ENCODE results near the gene FAM228A.
"Not testable (repeated sequence)": the region's sequence is repeated elsewhere in the genome, so short reads cannot be mapped to it uniquely, and the experiment has no call there.

The FAM228A gene

DNA sequence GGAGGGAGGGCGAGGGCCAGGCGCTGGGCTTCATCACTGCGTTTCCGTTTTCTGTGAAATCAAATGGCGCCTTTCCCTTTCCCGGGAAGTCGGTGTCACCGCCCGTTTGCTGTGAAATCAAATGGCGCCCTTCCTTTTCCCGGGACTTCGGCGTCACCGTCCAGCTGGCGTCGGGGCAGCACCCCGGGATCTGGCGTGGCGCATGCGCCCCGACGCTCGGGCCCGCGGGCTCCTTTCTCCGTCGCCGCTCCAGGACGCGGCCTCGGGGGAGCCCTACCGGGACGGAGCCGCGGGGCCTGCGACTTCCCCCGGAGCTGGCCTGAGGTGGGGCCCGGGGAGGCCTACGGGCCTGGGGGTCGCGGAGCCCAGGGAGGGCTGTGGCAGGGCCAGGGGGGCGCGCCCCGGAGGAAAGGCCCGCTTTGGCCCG lies at the start of gene FAM228A:
Gene FAM228A, plus strand, starts transcription at position 203 of the 427 bp plus-strand sequence. CDS start 428 bp downstream, outside the sequence.
- no peak for DNase-seq

DNA sequence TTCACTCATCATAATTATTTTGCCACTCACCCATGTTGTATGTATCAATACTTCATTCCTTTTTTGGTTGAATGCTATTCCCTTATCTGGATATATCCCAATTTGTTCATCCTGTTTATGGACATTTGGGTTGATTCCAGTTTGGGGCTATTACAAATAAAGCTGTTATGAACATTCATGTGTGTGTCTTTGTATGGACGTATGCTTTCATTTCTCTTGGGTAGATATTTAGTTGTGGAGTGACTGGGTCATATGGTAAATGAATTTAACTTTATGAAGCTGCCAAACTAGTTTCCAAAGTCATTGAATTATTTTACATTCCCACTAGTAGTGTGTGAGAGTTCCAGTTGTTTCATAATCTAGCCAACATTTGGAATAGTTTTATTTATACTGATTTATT lies 48.9 kb upstream of the FAM228A start:
- no peak for DNase-seq

DNA sequence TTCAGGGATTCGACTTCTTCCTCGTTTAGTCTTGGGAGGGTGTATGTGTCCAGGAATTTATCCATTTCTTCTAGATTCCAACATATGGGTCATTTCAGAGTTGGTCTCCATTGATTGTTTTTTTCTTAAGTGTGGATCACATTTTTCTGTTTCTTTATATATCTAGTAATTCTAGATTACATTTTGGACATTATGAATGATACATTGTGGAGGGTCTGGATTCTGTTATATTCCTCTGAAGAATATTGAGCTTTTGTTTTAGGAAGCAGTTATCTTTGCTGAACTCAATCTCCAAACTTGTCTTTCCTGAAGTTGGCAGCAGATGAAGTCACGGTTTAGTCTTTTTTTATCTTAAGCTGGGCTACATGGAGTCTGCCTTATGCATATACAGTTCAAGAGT lies 42.3 kb upstream of the FAM228A start:
- no peak for DNase-seq

DNA sequence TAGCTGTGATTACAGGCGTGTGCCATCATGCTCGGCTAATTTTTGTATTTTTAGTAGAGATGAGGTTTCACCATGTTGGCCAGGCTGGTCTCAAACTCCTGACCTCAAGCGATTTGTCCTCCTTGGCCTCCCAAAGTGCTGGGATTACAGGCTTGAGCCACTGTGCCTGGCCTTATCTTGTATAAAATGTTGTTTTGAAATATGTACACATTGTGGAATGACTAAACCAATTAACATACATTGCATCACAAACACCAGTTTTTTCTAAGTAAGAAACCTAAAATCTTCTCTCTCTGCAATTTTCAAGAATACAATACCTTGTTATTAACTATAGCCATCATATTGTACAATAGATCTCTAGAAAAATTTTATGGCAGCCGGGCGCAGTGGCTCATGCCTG lies 34.5 kb upstream of the FAM228A start:
- DNase-seq: not testable (repeated sequence)

DNA sequence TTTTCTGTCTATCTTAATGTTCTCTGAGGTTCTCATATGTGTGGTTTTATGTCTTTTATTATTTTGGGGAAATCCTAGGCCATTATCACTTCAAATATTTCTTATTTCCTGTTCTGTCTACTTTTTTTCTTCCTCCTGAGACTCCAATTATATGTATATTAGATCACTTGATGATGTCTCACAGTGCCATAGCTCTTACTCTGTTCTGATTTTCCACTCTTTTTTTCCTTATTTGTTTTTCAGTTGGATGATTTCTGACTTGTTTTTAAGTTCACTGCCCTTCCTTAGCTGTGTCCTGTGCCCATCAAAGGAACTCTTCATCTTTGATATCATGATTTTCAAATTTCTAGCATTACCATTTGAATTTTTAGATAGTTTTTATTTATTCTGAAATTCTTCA lies 27.5 kb upstream of the FAM228A start:
- DNase-seq: no peak

DNA sequence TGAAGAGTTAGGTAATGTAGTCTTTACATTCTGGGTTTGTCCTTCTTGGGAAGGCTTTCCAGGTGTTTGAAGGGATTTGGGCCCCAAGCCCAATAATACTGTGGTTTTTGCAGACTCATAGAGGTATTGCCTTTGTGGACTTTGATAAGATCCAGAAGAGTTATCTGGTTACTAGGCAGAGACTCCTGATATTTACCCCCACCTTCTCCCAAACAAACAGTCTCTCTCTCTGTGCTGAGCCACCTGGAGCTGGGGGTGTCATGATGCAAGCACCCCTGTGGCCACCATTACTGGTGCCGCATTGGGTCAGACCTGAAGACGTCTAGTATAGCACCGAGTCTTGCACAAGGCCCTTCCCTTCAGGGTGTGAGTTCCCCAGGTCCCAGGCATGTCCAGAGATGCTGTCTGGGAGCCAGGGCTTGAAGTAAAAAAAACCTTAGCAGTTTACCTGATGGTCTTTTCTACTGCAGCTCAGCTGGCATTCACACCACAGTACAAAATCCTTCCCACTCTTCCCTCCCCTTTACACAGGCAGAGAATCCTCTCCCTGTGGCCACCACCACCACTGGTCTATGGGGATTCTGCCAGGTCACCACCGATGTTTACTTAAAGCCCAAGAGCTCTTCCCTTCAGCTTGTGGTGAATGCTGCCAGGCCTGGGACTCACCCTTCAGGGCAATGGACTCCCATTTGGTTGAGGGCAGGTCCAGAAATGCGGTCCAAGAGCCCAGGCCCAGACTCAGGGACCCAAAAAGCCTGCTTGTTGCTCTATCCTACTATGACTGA lies 22.2 kb upstream of the FAM228A start:
- DNase-seq: no peak

DNA sequence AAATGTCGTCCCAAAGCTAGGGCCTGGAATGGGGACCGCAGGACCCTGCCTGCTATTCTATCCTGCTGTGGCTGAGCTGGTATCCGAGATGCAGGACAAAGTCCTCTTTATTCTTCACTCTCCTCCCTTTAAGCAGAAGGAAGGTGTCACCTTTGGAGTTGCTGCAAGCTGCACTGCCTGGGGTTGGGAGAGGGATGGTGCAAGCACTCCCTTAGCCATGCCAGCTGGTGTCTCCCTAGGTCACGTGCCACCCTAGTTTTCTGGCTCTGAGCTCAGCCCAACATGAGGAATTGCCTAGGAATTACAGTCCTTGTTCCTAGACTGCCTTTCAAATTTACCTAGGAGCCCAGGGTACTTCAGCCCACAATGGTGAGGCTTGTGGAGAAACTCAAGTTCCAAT lies 21.4 kb upstream of the FAM228A start:
- no peak for DNase-seq

DNA sequence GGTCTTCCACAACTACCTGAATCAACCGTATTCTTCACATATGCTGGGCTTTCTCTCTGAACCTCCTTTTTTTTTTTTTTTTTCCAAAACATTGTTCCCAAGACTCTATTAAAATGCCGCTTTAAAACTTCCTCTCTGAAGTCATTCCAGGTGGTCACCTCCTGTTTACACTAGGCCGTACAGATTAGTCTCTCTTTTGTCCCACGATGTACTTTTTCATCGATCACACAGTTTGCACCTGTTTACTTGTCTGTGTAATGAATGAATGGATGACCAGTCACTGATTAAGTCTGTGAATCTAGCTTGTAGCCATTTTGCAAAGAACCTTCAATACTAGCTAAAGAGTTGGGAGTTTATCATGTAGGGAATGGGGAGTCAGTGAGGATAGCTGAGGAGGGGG lies 16.7 kb upstream of the FAM228A start:
- DNase-seq: no peak

DNA sequence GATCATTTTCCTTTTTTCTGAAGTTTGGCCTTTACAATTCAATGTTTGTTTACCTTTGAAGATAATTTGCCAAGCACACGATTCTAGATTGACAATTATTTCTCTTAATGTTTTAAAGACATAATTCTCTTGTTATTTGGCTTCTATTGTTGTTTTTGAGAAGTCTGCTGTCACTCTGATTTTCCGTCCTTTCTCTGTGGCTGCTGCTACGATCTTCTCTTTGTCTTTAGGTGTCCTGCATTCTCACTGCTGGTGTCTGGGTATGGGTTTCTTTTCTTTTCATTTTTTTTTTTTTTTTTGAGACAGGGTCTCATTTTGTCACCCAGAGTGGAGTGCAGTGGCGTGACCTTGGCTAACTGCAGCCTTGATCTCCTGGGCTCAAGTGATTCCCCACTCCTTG lies 15.1 kb upstream of the FAM228A start:
- no peak for DNase-seq

DNA sequence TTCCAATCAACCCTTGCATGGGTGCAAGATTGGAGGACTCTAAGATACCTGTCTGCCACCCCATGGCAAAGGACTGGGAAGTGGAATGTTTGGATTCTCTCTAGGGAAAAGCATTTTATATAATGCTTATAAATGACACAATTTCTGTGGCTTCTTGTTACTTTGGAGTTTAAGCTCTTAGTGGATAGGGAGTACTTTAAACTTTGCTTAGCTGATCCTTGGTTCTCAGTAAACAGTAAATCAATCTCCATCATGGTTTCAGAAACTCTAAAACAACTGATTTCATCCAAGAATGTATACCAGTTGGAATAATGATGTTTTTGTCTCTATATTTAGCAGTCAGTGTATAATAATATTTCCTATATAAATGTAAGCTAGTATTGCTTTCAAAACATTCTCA lies 14.1 kb upstream of the FAM228A start:
- no peak for DNase-seq

DNA sequence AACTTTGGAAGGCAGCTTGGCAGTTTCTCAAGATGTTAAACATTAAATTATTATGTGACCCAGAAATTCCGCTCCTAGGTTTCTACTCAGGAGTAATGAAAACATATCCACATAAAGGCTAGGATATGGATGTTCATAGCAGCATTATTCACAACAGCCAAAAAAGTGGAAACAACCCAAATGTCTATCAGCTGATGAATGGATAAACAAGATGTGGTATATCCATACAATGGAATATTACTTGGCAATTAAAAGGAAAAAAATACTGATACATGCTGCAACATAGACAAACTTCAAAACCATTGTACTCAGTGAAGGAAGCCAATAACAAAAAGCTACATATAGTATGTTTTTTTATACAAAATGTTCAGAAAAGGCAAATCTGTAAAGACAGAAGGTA lies 12.4 kb upstream of the FAM228A start:
- DNase-seq: no peak

DNA sequence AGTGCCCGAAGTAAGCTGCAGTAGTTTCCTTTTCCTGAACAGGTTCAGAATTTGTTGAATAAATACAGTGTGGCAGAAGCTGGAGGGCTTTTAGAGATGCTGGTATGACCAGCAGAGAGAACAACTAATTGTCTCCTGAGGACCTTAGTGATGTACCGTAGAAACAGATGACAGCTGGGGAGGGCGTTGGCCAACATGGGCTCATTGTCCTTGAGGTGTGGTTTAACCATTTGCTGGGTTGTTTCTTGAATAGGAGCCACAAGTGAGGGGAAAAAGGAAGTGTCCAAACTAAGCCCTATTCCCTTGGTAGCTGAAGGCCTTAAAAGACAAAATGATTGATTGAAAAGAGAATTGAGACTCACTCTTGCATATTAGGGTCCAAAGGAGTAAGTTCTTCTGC lies 11.7 kb upstream of the FAM228A start:
- no peak for DNase-seq

DNA sequence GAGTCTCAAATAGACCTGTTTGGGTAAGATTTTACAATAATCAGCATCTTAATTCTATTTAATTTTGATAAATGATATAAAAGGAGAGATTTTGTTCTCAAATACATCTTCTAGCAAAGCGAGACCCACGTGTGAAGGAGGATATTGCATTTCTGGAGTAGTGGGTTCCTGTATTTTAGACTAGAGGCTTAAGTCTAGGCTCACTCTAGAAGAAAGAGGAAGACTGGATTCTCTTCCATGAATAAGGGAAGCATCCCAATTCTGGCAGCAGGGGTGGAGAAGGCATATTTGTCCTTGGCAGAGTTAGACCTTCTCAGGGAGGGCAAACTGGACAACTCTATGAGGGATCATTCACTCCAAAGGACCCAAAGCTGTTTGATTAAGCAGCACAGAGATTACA lies 11.3 kb upstream of the FAM228A start:
- no peak for DNase-seq

DNA sequence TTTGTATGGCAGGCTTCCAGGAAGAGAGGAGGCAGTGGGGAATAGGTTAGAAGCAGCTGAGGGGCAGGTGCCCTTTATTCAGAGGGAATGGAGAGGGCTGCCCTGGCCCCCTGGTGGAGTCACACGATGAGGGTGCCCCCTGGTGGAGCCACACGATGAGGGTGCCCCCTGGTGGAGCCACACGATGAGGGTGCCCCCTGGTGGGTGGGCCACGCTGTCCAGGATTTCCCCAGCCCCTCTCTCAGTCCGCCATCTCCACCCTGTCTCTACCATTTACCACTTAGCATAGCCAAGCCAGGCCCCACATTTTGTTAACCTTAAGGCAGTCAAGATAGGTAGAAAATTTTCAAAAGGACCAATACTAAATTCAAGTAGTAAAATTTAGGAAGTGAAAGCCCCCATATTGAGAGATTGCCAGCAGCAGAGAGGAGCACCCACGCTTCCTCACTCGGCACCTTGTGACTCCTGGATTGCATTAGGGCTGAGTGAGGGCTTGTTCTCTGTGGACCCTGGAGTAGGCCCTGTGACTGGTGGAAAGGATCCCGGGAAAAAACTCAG lies 10.4 kb upstream of the FAM228A start:
- DNase-seq: peak in 1 of 2 donors; percentile 28

DNA sequence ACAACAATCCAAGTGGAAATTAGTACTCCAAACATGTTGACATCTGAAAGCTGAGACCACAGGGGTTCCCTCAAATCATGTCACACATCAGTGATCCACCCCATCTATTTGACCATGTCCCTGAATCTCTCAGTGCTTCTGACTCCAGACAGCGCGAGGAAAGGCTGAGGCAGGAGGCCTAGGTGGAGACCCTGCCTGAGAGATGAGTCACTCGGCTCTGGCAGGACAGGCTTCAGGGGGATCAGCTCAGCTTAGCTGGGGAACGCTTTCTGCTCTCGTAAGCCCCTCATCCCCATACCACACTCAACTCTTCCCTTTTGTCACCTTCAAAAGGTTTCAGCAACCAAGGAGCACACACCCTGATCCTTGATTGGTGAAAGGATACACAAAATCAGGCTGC lies 5.8 kb upstream of the FAM228A start:
- no peak for DNase-seq

DNA sequence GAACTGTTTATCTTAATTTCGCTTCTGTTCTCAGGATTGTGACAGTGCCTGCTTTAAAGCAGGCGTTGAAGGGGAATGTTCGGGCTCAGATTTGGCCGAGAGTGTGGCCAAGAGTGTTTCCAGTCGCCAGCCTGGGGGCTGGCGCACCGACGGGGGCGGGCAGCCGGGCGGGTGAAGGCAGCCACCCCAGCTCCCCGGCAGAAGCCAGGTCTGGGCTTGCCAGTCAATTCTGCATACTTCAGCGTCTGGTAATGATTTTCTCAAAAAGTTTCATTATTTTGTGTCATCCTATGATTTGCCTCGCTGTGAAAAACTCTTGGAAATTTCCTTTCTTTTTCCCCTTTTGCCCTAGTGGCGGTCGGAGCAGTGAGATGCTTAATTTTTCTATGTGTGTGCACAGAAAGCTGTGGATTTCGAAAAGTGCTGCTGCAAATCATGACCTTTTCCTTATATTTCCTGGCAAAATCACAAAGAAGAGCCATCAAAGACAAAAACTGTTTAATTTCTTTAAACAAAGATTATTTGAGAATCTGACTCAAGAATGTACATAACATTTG lies 856 bp downstream of the FAM228A start:
- DNase-seq: no peak

DNA sequence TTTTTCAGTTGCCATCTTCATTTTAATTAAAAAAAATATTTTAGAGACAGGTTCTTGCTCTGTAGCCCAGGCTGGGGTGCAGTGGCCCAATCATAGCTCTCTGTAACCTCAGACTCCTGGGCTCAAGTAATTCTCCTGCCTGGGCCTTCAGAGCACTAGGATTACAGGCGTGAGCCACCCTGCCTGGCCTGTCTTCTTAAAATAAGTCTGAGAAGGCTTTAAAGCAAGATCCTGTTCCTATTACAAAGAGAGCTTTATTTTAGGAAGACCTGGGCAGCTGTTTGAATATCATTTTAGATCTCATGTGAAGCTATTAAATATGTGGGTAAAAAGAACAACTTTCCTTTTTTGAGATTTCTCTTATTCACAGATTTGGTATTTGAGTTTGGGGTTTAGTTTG lies 1.5 kb downstream of the FAM228A start:
- no peak for DNase-seq

DNA sequence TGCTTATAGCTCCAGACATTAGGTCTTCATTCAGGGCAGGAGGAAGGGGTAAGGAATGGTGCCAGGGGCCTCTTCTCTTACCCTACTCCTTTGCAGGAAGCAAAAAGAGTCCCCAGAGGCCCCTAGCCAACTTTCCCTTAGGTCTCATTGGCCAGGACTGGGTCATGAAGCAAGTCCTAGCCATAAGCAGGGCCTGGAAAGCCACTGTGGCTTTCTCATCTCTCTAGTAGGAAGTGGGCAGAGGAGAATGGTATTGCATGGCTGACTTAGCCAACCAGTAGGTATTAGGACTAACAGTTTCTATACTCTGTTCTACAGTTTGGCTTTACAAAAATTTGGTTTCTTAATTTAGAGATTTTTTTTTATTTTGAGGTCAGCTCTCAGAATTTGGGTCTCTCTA lies 4.8 kb downstream of the FAM228A start:
- DNase-seq: no peak

DNA sequence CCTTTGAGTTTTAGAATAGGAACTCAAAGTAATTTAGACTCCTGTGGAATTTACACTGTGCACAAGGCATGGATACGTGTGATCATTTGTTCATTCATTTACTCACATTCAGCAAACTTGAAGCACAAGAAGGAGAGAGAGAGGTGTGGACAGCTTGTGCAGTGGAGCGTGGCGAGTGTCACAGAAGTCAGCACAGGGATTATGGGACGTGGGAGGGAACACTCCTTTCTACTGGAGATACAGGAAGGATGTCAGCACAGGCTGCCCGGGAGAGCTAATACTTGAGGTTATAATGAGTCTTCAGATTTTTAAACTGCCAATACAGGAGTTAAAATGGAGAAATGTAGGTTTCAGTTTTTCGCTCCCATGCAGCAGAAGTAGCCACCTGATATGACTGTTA lies 7.0 kb downstream of the FAM228A start:
- DNase-seq: no peak

DNA sequence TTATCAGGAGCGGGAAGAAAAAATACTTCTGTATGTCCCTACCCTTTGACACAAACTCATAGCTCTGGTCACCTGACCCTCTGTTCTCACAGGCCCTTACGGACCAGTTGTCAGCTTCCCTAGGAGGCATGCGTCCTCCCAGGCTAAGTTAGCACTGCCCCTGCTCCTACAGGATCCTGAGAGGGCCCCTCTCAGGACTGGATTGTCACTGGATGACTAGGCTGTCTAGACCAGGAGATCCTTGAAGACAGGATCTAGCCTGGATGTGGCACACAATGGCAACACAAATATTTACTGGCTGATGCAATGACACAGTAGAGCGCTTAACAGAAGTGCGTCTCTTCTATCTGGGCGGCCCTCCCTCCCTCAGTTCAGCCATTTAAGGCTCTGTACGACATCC lies 7.7 kb downstream of the FAM228A start:
- DNase-seq: no peak

DNA sequence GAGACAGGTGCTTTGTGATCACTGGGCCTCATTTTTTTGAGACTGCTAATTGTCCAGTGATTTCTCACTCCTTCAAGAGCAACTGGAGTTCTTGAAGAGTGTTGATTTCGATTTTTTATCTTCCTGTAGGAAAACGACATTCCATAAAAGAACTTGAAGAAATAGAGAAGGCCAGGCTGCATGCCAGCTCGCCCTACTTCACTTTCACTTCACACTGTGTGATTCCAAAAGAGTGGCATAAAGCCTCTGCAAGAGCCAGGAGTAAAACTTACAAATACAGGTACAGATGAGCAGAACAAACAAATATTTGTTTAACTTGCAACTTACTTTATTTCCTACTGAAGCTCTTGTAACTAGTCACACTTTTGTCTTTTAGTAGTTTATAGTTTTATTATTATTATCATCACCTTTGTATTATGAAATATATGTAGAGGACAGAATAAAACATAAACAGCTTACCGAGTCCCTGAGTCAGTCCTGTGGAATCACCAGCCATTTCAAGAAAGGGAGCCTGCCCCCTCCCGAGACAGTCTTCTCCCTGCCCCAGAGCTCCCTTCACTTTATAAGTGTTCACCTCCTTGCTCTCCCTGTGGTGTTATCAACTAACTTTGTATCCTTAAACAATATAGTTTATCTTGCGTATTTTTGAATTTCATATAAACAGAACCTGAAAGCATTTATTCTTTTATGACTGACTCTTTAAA lies 8.7 kb downstream of the FAM228A start:
- no peak for DNase-seq

DNA sequence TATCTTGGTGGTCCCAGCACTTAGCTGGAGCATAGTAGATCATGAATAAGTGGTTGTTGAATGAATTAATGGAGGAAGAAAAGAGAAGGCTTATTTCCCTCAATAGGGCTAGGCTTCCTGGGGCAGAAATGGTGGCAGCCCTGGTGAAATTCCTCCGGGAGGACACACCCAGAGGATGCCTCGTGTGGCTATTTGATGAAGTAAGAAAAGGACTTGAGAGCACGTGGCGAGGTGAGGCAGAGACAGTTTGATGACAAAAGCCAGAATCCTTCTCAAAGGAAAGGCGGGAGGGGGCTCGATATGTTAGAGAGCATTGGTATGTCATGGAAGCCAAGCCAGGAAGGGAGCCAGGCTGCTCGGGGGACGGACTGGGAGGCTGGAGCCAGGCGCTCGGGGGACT lies 14.7 kb downstream of the FAM228A start:
- no peak for DNase-seq

DNA sequence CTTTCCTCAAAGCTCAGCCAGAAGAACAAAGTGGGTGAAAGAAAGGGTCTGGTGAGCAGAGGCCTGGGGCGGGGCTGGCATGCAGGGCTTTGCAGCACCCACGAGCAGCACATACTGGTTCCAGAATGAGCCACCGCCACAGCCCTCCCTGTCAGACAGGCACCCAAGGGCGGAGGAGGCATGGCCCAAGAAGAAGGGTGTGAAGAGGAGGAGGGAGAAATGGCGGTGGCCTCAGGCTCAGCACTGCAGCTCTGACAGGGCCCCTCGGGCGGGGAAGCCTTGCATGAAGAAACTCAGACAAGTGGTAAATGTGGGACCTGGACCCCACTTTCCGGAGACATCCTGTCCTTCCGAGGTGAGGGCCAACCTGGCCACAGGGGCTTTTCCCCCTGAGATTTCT lies 15.7 kb downstream of the FAM228A start:
- no peak for DNase-seq

DNA sequence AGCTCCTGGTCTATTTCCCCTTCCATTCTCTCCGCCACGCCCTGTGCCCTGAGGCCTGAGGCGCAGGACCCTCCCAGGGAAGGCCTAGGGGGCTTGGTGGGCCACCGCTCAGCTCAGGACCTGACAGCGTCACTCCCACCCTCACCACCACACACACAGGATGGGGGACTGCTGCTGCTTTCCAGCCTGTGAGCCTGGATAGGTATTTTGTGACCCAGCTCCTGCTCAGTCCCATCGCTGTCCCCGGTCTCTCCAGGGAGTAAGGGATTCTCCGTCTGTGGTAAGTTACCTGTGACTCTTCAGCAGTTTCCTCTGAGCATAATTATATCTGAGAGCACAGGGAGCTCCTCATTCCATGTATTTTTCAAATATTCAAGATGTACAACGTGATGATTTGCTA lies 16.3 kb downstream of the FAM228A start:
- DNase-seq: no peak

Data from bone marrow (tissue), 2 donors.